HepG2 (cell line): ENCODE results near the gene NPBWR2. TPM values are rescaled to one million over a fixed set of nuclear protein-coding genes. Genes with fewer than 3 reads are reported as not detected.

Source experiments
- EZH2 ChIP-seq: conservative IDR thresholded peaks from 2 replicates; pipeline ENCODE4 v1.6.1; 2012; ENCODE audit warnings: mild to moderate bottlenecking, low read depth, low read length, moderate library complexity
- GTF3A ChIP-seq: sonication (generic); formaldehyde crosslinking; conservative IDR thresholded peaks from 2 replicates; pipeline ENCODE4 v1.4.0; 2020; ENCODE audit warnings: mild to moderate bottlenecking, missing genetic modification reagents
- KLF6 ChIP-seq: IDR thresholded peaks from 2 replicates; pipeline ENCODE4 v1.8.0; 2016; ENCODE audit warnings: missing biosample characterization, missing genetic modification reagents
- MYC ChIP-seq: sonication (generic); formaldehyde crosslinking; IDR thresholded peaks from 2 replicates; pipeline ENCODE4 v1.9.0; 2021; ENCODE audit warnings: missing genetic modification reagents, borderline replicate concordance
- PITX1 ChIP-seq: sonication (generic); formaldehyde crosslinking; IDR thresholded peaks from 2 replicates; pipeline ENCODE4 v1.5.1; 2020; ENCODE audit warnings: mild to moderate bottlenecking, missing genetic modification reagents
- PLRG1 ChIP-seq: fragments of 450-650 bp; conservative IDR thresholded peaks from 2 replicates; pipeline ENCODE4 v1.6.1; 2016
- PRDM4 ChIP-seq: sonication (generic); formaldehyde crosslinking; IDR thresholded peaks from 2 replicates; pipeline ENCODE4 v1.9.0; 2021; ENCODE audit warnings: missing genetic modification reagents, borderline replicate concordance
- RERE ChIP-seq: IDR thresholded peaks from 2 replicates; pipeline ENCODE4 v1.6.1; 2016; ENCODE audit warnings: low read depth, missing genetic modification reagents, missing compliant biosample characterization
- STAT5B ChIP-seq: sonication (generic); formaldehyde crosslinking; IDR thresholded peaks from 2 replicates; pipeline ENCODE4 v1.4.0; 2020; ENCODE audit warnings: missing genetic modification reagents
- TBX3 ChIP-seq: fragments of 450-650 bp; IDR thresholded peaks from 2 replicates; pipeline ENCODE4 v1.6.1; 2017; ENCODE audit warnings: antibody characterized with exemption, mild to moderate bottlenecking, inconsistent platforms, borderline replicate concordance
- TEAD3 ChIP-seq: optimal IDR thresholded peaks from 2 replicates; pipeline ENCODE3; 2016; ENCODE audit warnings: borderline replicate concordance
- TMF1 ChIP-seq: sonication (generic); formaldehyde crosslinking; IDR thresholded peaks from 2 replicates; pipeline ENCODE4 v1.8.1; 2022; ENCODE audit warnings: low read depth, missing genetic modification reagents
- YEATS2 ChIP-seq: sonication (generic); formaldehyde crosslinking; IDR thresholded peaks from 2 replicates; pipeline ENCODE4 v1.4.0; 2020; ENCODE audit warnings: missing genetic modification reagents, borderline replicate concordance
- ZBED4 ChIP-seq: sonication (generic); formaldehyde crosslinking; IDR thresholded peaks from 2 replicates; pipeline ENCODE4 v1.4.0; 2020; ENCODE audit warnings: missing genetic modification reagents, borderline replicate concordance
- ZNF10 ChIP-seq: sonication (generic); formaldehyde crosslinking; IDR thresholded peaks from 2 replicates; pipeline ENCODE4 v1.4.0; 2020; ENCODE audit warnings: mild to moderate bottlenecking, low read depth, missing genetic modification reagents, borderline replicate concordance
- ZNF749 ChIP-seq: sonication (generic); formaldehyde crosslinking; IDR thresholded peaks from 2 replicates; pipeline ENCODE4 v1.8.0; 2022; ENCODE audit warnings: mild to moderate bottlenecking, missing genetic modification reagents, moderate library complexity, borderline replicate concordance
- ZNF792 ChIP-seq: IDR thresholded peaks from 2 replicates; pipeline ENCODE4 v1.6.1; 2016
- polyA plus RNA-seq, 8 experiments: library from polyadenylated mRNA; depleted of rRNA in 3 of 8; stranded (reverse) in 7 of 8; unstranded in 1 of 8; fragments of >200 nt; fragmentation: Illumina TruSeq in 4 of 8; extraction: Trizol in 4 of 8; gene quantifications; 2 replicates each; pipeline versions ENCODE4 v1.2.1 to v1.2.3, GENCODE V29; 2011 to 2016; ENCODE audit warnings: low read depth in 4 of 8, missing spikeins in 1 of 8, mixed read lengths in 1 of 8; ENCODE audit not compliant: insufficient read depth in 1 of 8
- total RNA-seq, 5 experiments: library from RNA; depleted of rRNA; stranded (reverse); fragments of >200 nt; fragmentation: Illumina TruSeq; extraction: Trizol; gene quantifications; 2 replicates each; pipeline ENCODE4 v1.2.3, GENCODE V29; 2016; ENCODE audit warnings: low read depth in 1 of 5

Gene NPBWR2
- total and polyA plus RNA-seq, 2 of the 13 experiments (the other 11 are each of a cell fraction or from before 2014, with no cell fraction given) = not detected

GRCh38 chr20:64053841-64054661 lies 53.3 kb downstream of the NPBWR2 start (continued):
- TF ChIP-seq PRDM4 (0 out of 2 replicates have a peak, but pooled peaks have one; percentile 38), ZNF10 (CRISPR knock-in tag) (no peak), RERE (CRISPR knock-in tag) (peak; percentile 42; the same call in 1 of the 2 replicates), KLF6 (CRISPR knock-in tag) (no peak; the same call in none of the 2 replicates), ZBED4 (peak; percentile 92), TBX3 (no peak), EZH2 (no peak), GTF3A (CRISPR knock-in tag) (no peak), ZNF792 (CRISPR knock-in tag) (peak; percentile 76), PITX1 (CRISPR knock-in tag) (peak; percentile 62), STAT5B (CRISPR knock-in tag) (peak; percentile 12; the same call in 1 of the 2 replicates), PLRG1 (no peak), MYC (CRISPR knock-in tag) (peak; percentile 75), TMF1 (CRISPR knock-in tag) (no peak; the same call in 1 of the 2 replicates), YEATS2 (CRISPR knock-in tag) (peak; percentile 82), TEAD3 (peak; percentile 81), ZNF749 (CRISPR knock-in tag) (no peak; the same call in 1 of the 2 replicates)
